H4 (cell line): ENCODE measurements around the gene HPCAL1. TPM values are rescaled to one million over a fixed set of nuclear protein-coding genes. Genes with fewer than 3 reads are reported as not detected.

Experiments
- DNase-seq: peaks from one replicate; pipeline ENCODE4 v3.0.0-alpha.2; 2015; ENCODE audit warnings: low spot score
- total RNA-seq: library from RNA; depleted of rRNA; stranded (reverse); fragments of >200 nt; shearing (Covaris generic); gene quantifications from 2 replicates; pipeline ENCODE4 v1.2.3, GENCODE V29; 2014

Gene HPCAL1
- total RNA-seq, 1 experiment from 2014 or later, result 50.8 TPM

GRCh38 chr2:10385933-10386773 lies 83.4 kb downstream of the HPCAL1 start:
- DNase-seq, result peak; percentile 44

GRCh38 chr2:10387033-10387432 lies 84.3 kb downstream of the HPCAL1 start:
- DNase-seq, result no peak

- DNase-seq, result no peak
Observed at GRCh38 chr2:10388954-10389560, 86.4 kb downstream of the HPCAL1 start.

GRCh38 chr2:10389573-10389972 lies 86.9 kb downstream of the HPCAL1 start:
- no peak for DNase-seq

GRCh38 chr2:10390369-10390801 lies 87.7 kb downstream of the HPCAL1 start:
- no peak for DNase-seq

GRCh38 chr2:10392100-10392499 lies 89.4 kb downstream of the HPCAL1 start:
- no peak for DNase-seq

- no peak for DNase-seq
Observed at GRCh38 chr2:10392548-10392947, 89.8 kb downstream of the HPCAL1 start.

- no peak for DNase-seq
Observed at GRCh38 chr2:10392951-10393639, 90.4 kb downstream of the HPCAL1 start.

GRCh38 chr2:10393640-10393982 lies 90.9 kb downstream of the HPCAL1 start:
- DNase-seq, result no peak

- DNase-seq, result no peak
Observed at GRCh38 chr2:10395893-10396292, 93.2 kb downstream of the HPCAL1 start.

- no peak for DNase-seq
Observed at GRCh38 chr2:10396464-10396863, 93.8 kb downstream of the HPCAL1 start.

GRCh38 chr2:10397297-10397875 lies 94.7 kb downstream of the HPCAL1 start:
- no peak for DNase-seq

- DNase-seq, result no peak
Observed at GRCh38 chr2:10397878-10398277, 95.2 kb downstream of the HPCAL1 start.

GRCh38 chr2:10398496-10398895 lies 95.8 kb downstream of the HPCAL1 start:
- DNase-seq, result no peak

GRCh38 chr2:10399358-10399757 lies 96.7 kb downstream of the HPCAL1 start:
- no peak for DNase-seq

- DNase-seq, result no peak
Observed at GRCh38 chr2:10400002-10400401, 97.3 kb downstream of the HPCAL1 start.

- DNase-seq, result no peak
Observed at GRCh38 chr2:10400568-10400977, 97.9 kb downstream of the HPCAL1 start.

- DNase-seq, result no peak
Observed at GRCh38 chr2:10400978-10401951, 98.6 kb downstream of the HPCAL1 start.

GRCh38 chr2:10402062-10402585 lies 99.4 kb downstream of the HPCAL1 start:
- DNase-seq, result peak; percentile 39

- DNase-seq, result no peak
Observed at GRCh38 chr2:10402653-10403215, 100.0 kb downstream of the HPCAL1 start.
